GM06990 (cell line): Measurements from ENCODE around the gene NKX2-3.

ENCODE experiments used
- DNase-seq: peaks from one replicate; pipeline ENCODE4 v3.0.0-alpha.2; 2011; ENCODE audit not compliant: insufficient read length; ENCODE audit errors: extremely low read depth
- H3K27me3 ChIP-seq: replicated peaks from 2 replicates; pipeline ENCODE4 v1.6.0; 2011; ENCODE audit warnings: low read length; ENCODE audit not compliant: control insufficient read depth, insufficient read depth
- H3K36me3 ChIP-seq: 2 replicates; pipeline ENCODE4 v1.5.1; 2011; ENCODE audit warnings: low read length; ENCODE audit not compliant: control insufficient read depth, insufficient read depth
- H3K4me3 ChIP-seq: replicated peaks from 2 replicates; pipeline ENCODE4 v1.5.1; 2011; ENCODE audit warnings: low read depth, mild to moderate bottlenecking, control low read depth, low read length
- CTCF ChIP-seq: IDR thresholded peaks from 2 replicates; pipeline ENCODE4 v1.5.1; 2011; ENCODE audit warnings: low read length, control low read depth, mild to moderate bottlenecking, inconsistent platforms; ENCODE audit not compliant: insufficient read depth, poor library complexity, severe bottlenecking

NKX2-3 gene

GRCh38 chr10:99537086-99537988 lies 4.6 kb downstream of the NKX2-3 start:
- no peaks in the 10 kb centered on the region for H3K36me3 ChIP-seq
- H3K27me3 ChIP-seq, result peaks cover 13% of the 10 kb centered on the region
- TF ChIP-seq CTCF, result no peak
- no peak for DNase-seq
- no peak overlapping the region for H3K4me3 ChIP-seq

- Histone ChIP-seq H3K4me3 (no peak overlapping the region), H3K36me3 (no peaks in the 10 kb centered on the region), H3K27me3 (peaks cover 13% of the 10 kb centered on the region)
- no peak for TF ChIP-seq CTCF
- DNase-seq, result no peak
These were observed 5.5 kb downstream of the NKX2-3 start for GRCh38 chr10:99537989-99538917.

- no peak overlapping the region for H3K4me3 ChIP-seq
- H3K36me3 ChIP-seq, result no peaks in the 10 kb centered on the region
- H3K27me3 ChIP-seq, result peaks cover 9% of the 10 kb centered on the region
- TF ChIP-seq CTCF, result no peak
- DNase-seq, result no peak
These were observed 6.4 kb downstream of the NKX2-3 start for GRCh38 chr10:99539120-99539519.

GRCh38 chr10:99539820-99540219 lies 7.1 kb downstream of the NKX2-3 start:
- TF ChIP-seq CTCF, result no peak
- H3K27me3 ChIP-seq, result peaks cover 6% of the 10 kb centered on the region
- no peak for DNase-seq
- no peaks in the 10 kb centered on the region for H3K36me3 ChIP-seq
- H3K4me3 ChIP-seq, result no peak overlapping the region

- Histone ChIP-seq H3K4me3 (no peak overlapping the region), H3K27me3 (peaks cover 6% of the 10 kb centered on the region), H3K36me3 (no peaks in the 10 kb centered on the region)
- no peak for TF ChIP-seq CTCF
- no peak for DNase-seq
These were observed 7.5 kb downstream of the NKX2-3 start for GRCh38 chr10:99540306-99540656.
